ENCODE data around the gene CSNK2A2.

DNA sequence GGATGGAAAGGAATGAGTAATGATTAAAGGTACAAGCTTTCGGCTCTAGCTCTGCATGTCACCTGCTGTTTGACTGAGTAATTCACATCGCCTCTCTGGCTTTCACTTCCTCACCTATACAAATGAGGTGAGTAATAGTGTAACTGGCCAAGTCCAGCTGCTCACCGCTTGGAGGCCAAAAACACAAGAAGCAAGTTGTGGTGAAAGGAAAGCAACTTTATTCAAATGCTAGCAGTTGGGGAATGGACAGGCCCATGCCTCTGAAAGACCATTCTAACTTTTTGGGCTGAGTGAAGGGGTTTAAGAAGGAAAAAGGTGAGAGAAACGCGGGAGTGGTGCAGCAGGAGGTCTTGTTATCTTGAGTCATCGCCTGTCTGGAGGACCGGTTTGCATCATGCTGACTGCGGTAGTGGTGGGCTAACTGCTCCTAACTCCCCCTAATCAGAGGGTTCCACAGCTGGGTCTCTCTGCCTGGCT is 45.7 kb upstream of the CSNK2A2 start:
- TF ChIP-seq, protein P1, sequence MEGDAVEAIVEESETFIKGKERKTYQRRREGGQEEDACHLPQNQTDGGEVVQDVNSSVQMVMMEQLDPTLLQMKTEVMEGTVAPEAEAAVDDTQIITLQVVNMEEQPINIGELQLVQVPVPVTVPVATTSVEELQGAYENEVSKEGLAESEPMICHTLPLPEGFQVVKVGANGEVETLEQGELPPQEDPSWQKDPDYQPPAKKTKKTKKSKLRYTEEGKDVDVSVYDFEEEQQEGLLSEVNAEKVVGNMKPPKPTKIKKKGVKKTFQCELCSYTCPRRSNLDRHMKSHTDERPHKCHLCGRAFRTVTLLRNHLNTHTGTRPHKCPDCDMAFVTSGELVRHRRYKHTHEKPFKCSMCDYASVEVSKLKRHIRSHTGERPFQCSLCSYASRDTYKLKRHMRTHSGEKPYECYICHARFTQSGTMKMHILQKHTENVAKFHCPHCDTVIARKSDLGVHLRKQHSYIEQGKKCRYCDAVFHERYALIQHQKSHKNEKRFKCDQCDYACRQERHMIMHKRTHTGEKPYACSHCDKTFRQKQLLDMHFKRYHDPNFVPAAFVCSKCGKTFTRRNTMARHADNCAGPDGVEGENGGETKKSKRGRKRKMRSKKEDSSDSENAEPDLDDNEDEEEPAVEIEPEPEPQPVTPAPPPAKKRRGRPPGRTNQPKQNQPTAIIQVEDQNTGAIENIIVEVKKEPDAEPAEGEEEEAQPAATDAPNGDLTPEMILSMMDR (IDR thresholded peaks at IDR 0.05; ENCODE audit: extremely low read depth in 1 of 2, insufficient read depth in 1 of 2, low read depth in 1 of 2, low read length in 2 of 2): no peak
- TF ChIP-seq JUN (IDR thresholded peaks at IDR 0.05; ENCODE audit: borderline replicate concordance, insufficient read depth, insufficient read length, low read depth) (no peak), EZH2 (IDR thresholded peaks at IDR 0.05; ENCODE audit: borderline replicate concordance, low read depth, low read length, severe bottlenecking) (no peak), MYC (IDR thresholded peaks at IDR 0.05; ENCODE audit: low read depth, low read length) (no peak), POLR2A (IDR thresholded peaks at IDR 0.05; ENCODE audit: low read depth, low read length) (no peak), POLR2AphosphoS5 (IDR thresholded peaks at IDR 0.05; ENCODE audit: insufficient read depth, low read depth, low read length) (no peak)
- TF ChIP-seq, protein P2, sequence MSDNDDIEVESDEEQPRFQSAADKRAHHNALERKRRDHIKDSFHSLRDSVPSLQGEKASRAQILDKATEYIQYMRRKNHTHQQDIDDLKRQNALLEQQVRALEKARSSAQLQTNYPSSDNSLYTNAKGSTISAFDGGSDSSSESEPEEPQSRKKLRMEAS (IDR thresholded peaks at IDR 0.05; ENCODE audit: insufficient read depth, insufficient read length): no peak

Measured in endothelial cell of umbilical vein (primary cell).